HUES48 (cell line): ENCODE measurements around the gene TAF7L.
"Not testable (repeated sequence)": the region's sequence is repeated elsewhere in the genome, so short reads cannot be mapped to it uniquely, and the experiment has no call there.

ENCODE experiments used
- H3K27ac ChIP-seq: one replicate; pipeline ENCODE4 v1.7.0; 2013; ENCODE audit warnings: low read depth, low read length, inconsistent platforms
- H3K27me3 ChIP-seq: 2 replicates; pipeline ENCODE4 v1.6.1; 2013; ENCODE audit warnings: mild to moderate bottlenecking, low read length; ENCODE audit not compliant: control insufficient read depth, insufficient read depth
- H3K36me3 ChIP-seq: 2 replicates; pipeline ENCODE4 v1.6.1; 2013; ENCODE audit warnings: low read length; ENCODE audit not compliant: control insufficient read depth, insufficient read depth
- H3K4me1 ChIP-seq: 2 replicates; pipeline ENCODE4 v1.6.1; 2013; ENCODE audit warnings: mild to moderate bottlenecking, low read length; ENCODE audit not compliant: control insufficient read depth, insufficient read depth
- H3K4me3 ChIP-seq: 2 replicates; pipeline ENCODE4 v1.5.1; 2013; ENCODE audit warnings: mild to moderate bottlenecking, low read depth, low read length
- H3K9ac ChIP-seq: 2 replicates; pipeline ENCODE4 v1.6.1; 2013; ENCODE audit warnings: mild to moderate bottlenecking, low read depth, low read length, moderate library complexity
- H3K9me3 ChIP-seq: 2 replicates; pipeline ENCODE4 v1.6.1; 2013; ENCODE audit warnings: low read length; ENCODE audit not compliant: control insufficient read depth, insufficient read depth

TAF7L gene, protein sequence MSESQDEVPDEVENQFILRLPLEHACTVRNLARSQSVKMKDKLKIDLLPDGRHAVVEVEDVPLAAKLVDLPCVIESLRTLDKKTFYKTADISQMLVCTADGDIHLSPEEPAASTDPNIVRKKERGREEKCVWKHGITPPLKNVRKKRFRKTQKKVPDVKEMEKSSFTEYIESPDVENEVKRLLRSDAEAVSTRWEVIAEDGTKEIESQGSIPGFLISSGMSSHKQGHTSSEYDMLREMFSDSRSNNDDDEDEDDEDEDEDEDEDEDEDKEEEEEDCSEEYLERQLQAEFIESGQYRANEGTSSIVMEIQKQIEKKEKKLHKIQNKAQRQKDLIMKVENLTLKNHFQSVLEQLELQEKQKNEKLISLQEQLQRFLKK

GRCh38 chrX:101290957-101291603 is at the start of gene TAF7L:
TSS of gene TAF7L (minus strand) at chrX:101291334. CDS start at chrX:101287543, 3,791 bp downstream.
- H3K36me3 ChIP-seq: no peaks in the 10 kb centered on the region
- H3K27ac ChIP-seq: no peak within 1 kb of the TSS
- peaks cover 9% of the 10 kb centered on the region; the same call in 1 of the 2 replicates for H3K9me3 ChIP-seq
- H3K9ac ChIP-seq: no peak within 1 kb of the TSS
- H3K27me3 ChIP-seq: peaks cover 13% of the 10 kb centered on the region
- H3K4me1 ChIP-seq: no peaks in the 10 kb centered on the region
- no peak within 1 kb of the TSS; the same call in 1 of the 2 replicates for H3K4me3 ChIP-seq

- no peaks in the 10 kb centered on the region for H3K36me3 ChIP-seq
- no peaks in the 10 kb centered on the region; the same call in 1 of the 2 replicates for H3K9me3 ChIP-seq
- no peak overlapping the region for H3K9ac ChIP-seq
- no peak overlapping the region for H3K27ac ChIP-seq
- no peaks in the 10 kb centered on the region for H3K27me3 ChIP-seq
- no peaks in the 10 kb centered on the region for H3K4me1 ChIP-seq
- no peak overlapping the region for H3K4me3 ChIP-seq
These were observed 46.7 kb upstream of the TAF7L start for GRCh38 chrX:101337776-101338271.

- not testable (repeated sequence) for H3K4me3 ChIP-seq
These were observed 43.2 kb upstream of the TAF7L start for GRCh38 chrX:101334310-101334709.

GRCh38 chrX:101326600-101326999 is 35.5 kb upstream of the TAF7L start:
- not testable (repeated sequence) for H3K36me3 ChIP-seq, H3K4me1 ChIP-seq, H3K9ac ChIP-seq, H3K27ac ChIP-seq, H3K9me3 ChIP-seq, H3K27me3 ChIP-seq, H3K4me3 ChIP-seq

More at GRCh38 chrX:101334310-101334709, 43.2 kb upstream of the TAF7L start:
- H3K9ac ChIP-seq, H3K27me3 ChIP-seq, H3K36me3 ChIP-seq, H3K9me3 ChIP-seq, H3K4me1 ChIP-seq, H3K27ac ChIP-seq: not testable (repeated sequence)

GRCh38 chrX:101303790-101304189 is 12.7 kb upstream of the TAF7L start:
- no peaks in the 10 kb centered on the region for H3K36me3 ChIP-seq
- H3K4me1 ChIP-seq: no peaks in the 10 kb centered on the region
- no peak overlapping the region for H3K4me3 ChIP-seq
- peaks cover 15% of the 10 kb centered on the region for H3K9me3 ChIP-seq
- no peak overlapping the region for H3K27ac ChIP-seq
- no peak overlapping the region for H3K9ac ChIP-seq
- no peaks in the 10 kb centered on the region for H3K27me3 ChIP-seq

GRCh38 chrX:101295603-101296002 is 4.5 kb upstream of the TAF7L start:
- not testable (repeated sequence) for H3K36me3 ChIP-seq, H3K4me1 ChIP-seq, H3K4me3 ChIP-seq, H3K9me3 ChIP-seq, H3K27me3 ChIP-seq, H3K9ac ChIP-seq, H3K27ac ChIP-seq

DNA sequence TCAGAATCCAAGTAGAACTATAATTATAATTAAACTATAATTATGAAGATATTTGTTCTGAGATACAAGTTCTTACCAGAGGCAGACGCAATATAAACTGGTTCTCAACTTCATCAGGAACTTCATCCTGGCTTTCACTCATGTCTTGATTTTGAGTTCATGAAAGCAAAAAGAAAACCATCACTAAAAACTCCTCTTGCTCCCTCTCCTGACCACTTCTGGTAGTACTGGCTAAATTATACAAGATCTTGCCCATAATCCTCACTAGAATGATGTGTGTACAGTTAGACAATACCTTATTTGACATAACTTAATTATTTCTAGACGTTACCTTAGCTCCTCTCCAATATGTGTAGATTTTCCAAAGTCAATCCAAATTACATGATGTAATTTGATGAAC is 3.7 kb downstream of the TAF7L start:
- Histone ChIP-seq H3K9me3 (peaks cover under 1% of the 10 kb centered on the region; the same call in 1 of the 2 replicates), H3K9ac (no peak overlapping the region), H3K27ac (no peak overlapping the region), H3K4me1 (no peaks in the 10 kb centered on the region), H3K36me3 (no peaks in the 10 kb centered on the region), H3K4me3 (no peak overlapping the region), H3K27me3 (peaks cover 13% of the 10 kb centered on the region)

GRCh38 chrX:101276238-101276637 is 14.9 kb downstream of the TAF7L start:
- H3K4me3 ChIP-seq: no peak overlapping the region
- H3K36me3 ChIP-seq: no peaks in the 10 kb centered on the region
- no peaks in the 10 kb centered on the region for H3K27me3 ChIP-seq
- no peaks in the 10 kb centered on the region for H3K9me3 ChIP-seq
- H3K9ac ChIP-seq: no peak overlapping the region
- no peaks in the 10 kb centered on the region for H3K4me1 ChIP-seq
- no peak overlapping the region for H3K27ac ChIP-seq

- Histone ChIP-seq H3K9ac (no peak overlapping the region), H3K4me1 (no peaks in the 10 kb centered on the region), H3K9me3 (no peaks in the 10 kb centered on the region), H3K27me3 (no peaks in the 10 kb centered on the region), H3K36me3 (no peaks in the 10 kb centered on the region), H3K4me3 (no peak overlapping the region), H3K27ac (no peak overlapping the region)
These were observed 16.9 kb downstream of the TAF7L start for GRCh38 chrX:101274198-101274597.

- no peaks in the 10 kb centered on the region for H3K27me3 ChIP-seq
- H3K4me3 ChIP-seq: no peak overlapping the region
- H3K9me3 ChIP-seq: peaks cover 2% of the 10 kb centered on the region; the same call in 1 of the 2 replicates
- no peaks in the 10 kb centered on the region for H3K36me3 ChIP-seq
- H3K27ac ChIP-seq: no peak overlapping the region
- H3K4me1 ChIP-seq: no peaks in the 10 kb centered on the region
- no peak overlapping the region for H3K9ac ChIP-seq
These were observed 25.2 kb downstream of the TAF7L start for GRCh38 chrX:101265869-101266428.

DNA sequence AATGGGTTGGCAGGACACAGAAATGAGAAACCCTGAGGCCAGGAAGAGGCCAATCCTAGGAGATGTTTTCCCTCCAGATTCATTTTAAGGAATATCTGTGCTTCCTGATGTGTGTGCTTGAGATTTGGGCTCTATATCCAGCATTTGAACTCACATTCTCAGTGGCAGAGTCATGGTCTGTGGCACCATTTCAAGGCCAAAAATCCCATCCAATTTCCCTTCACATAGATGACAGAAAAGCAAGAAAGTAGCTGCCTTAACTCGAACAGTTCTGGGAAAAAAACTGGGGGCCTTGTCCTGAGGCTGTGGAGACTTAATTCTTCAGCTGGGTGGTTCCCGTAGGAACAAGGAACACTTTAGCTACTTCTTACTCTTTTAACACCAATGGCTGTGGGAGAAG is 27.4 kb downstream of the TAF7L start:
- Histone ChIP-seq H3K4me3 (no peak overlapping the region), H3K9me3 (peaks cover 2% of the 10 kb centered on the region; the same call in 1 of the 2 replicates), H3K9ac (no peak overlapping the region), H3K27ac (no peak overlapping the region), H3K4me1 (no peaks in the 10 kb centered on the region), H3K36me3 (no peaks in the 10 kb centered on the region), H3K27me3 (no peaks in the 10 kb centered on the region)
